ENCODE results near the gene C4orf51.
"Not testable (repeated sequence)": the region's sequence is repeated elsewhere in the genome, so short reads cannot be mapped to it uniquely, and the experiment has no call there.

Gene C4orf51

GRCh38 chr4:145679991-145680455, at the start of gene C4orf51:
TSS of gene C4orf51 (plus strand) at chr4:145680146. CDS start at chr4:145680204, 58 bp downstream.
- H3K4me1 ChIP-seq (ENCODE audit: control insufficient read depth, insufficient read depth, low read length, unreplicated experiment): peaks cover 25% of the 10 kb centered on the region
- no peaks in the 10 kb centered on the region for H3K27me3 ChIP-seq (ENCODE audit: insufficient read depth, low read length)
- H2AFZ ChIP-seq (ENCODE audit: low read length, unreplicated experiment): peak within 1 kb of the TSS; percentile 93
- H3K27ac ChIP-seq (ENCODE audit: low read depth, low read length): peak within 1 kb of the TSS; percentile 86
- no peaks in the 10 kb centered on the region for H3K79me2 ChIP-seq (ENCODE audit: control insufficient read depth, insufficient read depth, low read length, unreplicated experiment)
- H3K36me3 ChIP-seq (ENCODE audit: insufficient read depth, low read length): no peaks in the 10 kb centered on the region
- H3K4me3 ChIP-seq (ENCODE audit: low read depth, low read length): peak within 1 kb of the TSS; percentile 51

DNA sequence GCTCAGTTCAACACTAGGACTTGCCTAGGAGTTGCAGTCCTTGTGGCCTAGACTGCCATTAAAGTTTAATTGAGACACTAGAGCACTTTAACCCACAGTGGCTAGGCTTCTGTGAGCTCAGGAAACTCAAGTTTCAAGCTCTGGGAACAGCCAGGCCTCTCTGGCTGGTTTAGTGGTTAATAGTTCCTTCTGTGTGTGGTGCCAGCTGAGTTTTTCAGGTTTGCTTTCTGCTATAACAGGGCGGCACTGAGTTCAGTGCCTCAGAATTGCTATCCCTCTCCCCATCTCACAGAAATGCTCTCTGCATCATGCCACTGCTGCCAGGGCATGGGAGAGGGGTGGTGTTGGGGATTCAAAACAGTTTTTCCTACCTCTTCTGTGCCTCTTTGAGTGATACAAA, 44.8 kb upstream of the C4orf51 start:
- Histone ChIP-seq H2AFZ (ENCODE audit: low read length, unreplicated experiment) (no peak overlapping the region), H3K4me3 (ENCODE audit: low read depth, low read length) (no peak overlapping the region), H3K27me3 (ENCODE audit: insufficient read depth, low read length) (no peaks in the 10 kb centered on the region), H3K27ac (ENCODE audit: low read depth, low read length) (no peak overlapping the region), H3K4me1 (ENCODE audit: control insufficient read depth, insufficient read depth, low read length, unreplicated experiment) (no peaks in the 10 kb centered on the region), H3K36me3 (ENCODE audit: insufficient read depth, low read length) (no peaks in the 10 kb centered on the region), H3K79me2 (ENCODE audit: control insufficient read depth, insufficient read depth, low read length, unreplicated experiment) (no peaks in the 10 kb centered on the region)

GRCh38 chr4:145635630-145636029, 44.3 kb upstream of the C4orf51 start:
- H3K79me2 ChIP-seq (ENCODE audit: control insufficient read depth, insufficient read depth, low read length, unreplicated experiment): no peaks in the 10 kb centered on the region
- H2AFZ ChIP-seq (ENCODE audit: low read length, unreplicated experiment): no peak overlapping the region
- no peak overlapping the region for H3K4me3 ChIP-seq (ENCODE audit: low read depth, low read length)
- no peaks in the 10 kb centered on the region for H3K36me3 ChIP-seq (ENCODE audit: insufficient read depth, low read length)
- no peaks in the 10 kb centered on the region for H3K4me1 ChIP-seq (ENCODE audit: control insufficient read depth, insufficient read depth, low read length, unreplicated experiment)
- H3K27me3 ChIP-seq (ENCODE audit: insufficient read depth, low read length): no peaks in the 10 kb centered on the region
- no peak overlapping the region for H3K27ac ChIP-seq (ENCODE audit: low read depth, low read length)

- H3K27me3 ChIP-seq (ENCODE audit: insufficient read depth, low read length): no peaks in the 10 kb centered on the region
- H3K4me1 ChIP-seq (ENCODE audit: control insufficient read depth, insufficient read depth, low read length, unreplicated experiment): no peaks in the 10 kb centered on the region
- H3K79me2 ChIP-seq (ENCODE audit: control insufficient read depth, insufficient read depth, low read length, unreplicated experiment): no peaks in the 10 kb centered on the region
- H3K27ac ChIP-seq (ENCODE audit: low read depth, low read length): no peak overlapping the region
- H2AFZ ChIP-seq (ENCODE audit: low read length, unreplicated experiment): no peak overlapping the region
- no peaks in the 10 kb centered on the region for H3K36me3 ChIP-seq (ENCODE audit: insufficient read depth, low read length)
- H3K4me3 ChIP-seq (ENCODE audit: low read depth, low read length): no peak overlapping the region
Measured at GRCh38 chr4:145639186-145639698, 40.7 kb upstream of the C4orf51 start.

DNA sequence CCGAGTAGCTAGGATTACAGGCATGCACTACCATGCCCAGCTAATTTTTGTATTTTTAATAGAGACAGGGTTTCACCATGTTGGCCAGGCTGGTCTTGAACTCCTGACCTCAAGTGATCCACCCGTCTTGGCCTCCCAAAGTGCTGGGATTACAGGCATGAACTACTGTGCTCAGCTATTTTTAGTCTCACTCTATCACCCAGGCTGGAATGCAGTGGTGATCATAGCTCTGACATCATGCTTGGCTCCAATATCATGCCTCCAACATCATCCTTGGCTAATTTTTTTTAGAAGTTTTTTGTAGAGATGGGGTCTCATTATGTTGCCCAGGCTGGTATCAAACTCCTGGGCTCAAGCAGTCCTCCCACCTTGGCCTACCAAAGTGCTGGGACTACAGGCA, 39.7 kb upstream of the C4orf51 start:
- H3K79me2 ChIP-seq (ENCODE audit: control insufficient read depth, insufficient read depth, low read length, unreplicated experiment); H2AFZ ChIP-seq (ENCODE audit: low read length, unreplicated experiment); H3K4me1 ChIP-seq (ENCODE audit: control insufficient read depth, insufficient read depth, low read length, unreplicated experiment); H3K27ac ChIP-seq (ENCODE audit: low read depth, low read length); H3K36me3 ChIP-seq (ENCODE audit: insufficient read depth, low read length); H3K27me3 ChIP-seq (ENCODE audit: insufficient read depth, low read length); H3K4me3 ChIP-seq (ENCODE audit: low read depth, low read length): not testable (repeated sequence)

GRCh38 chr4:145643295-145643694, 36.7 kb upstream of the C4orf51 start:
- Histone ChIP-seq H3K36me3 (ENCODE audit: insufficient read depth, low read length) (no peaks in the 10 kb centered on the region), H3K4me3 (ENCODE audit: low read depth, low read length) (no peak overlapping the region), H3K27ac (ENCODE audit: low read depth, low read length) (no peak overlapping the region), H2AFZ (ENCODE audit: low read length, unreplicated experiment) (no peak overlapping the region), H3K27me3 (ENCODE audit: insufficient read depth, low read length) (no peaks in the 10 kb centered on the region), H3K4me1 (ENCODE audit: control insufficient read depth, insufficient read depth, low read length, unreplicated experiment) (no peaks in the 10 kb centered on the region), H3K79me2 (ENCODE audit: control insufficient read depth, insufficient read depth, low read length, unreplicated experiment) (no peaks in the 10 kb centered on the region)

- H3K79me2 ChIP-seq (ENCODE audit: control insufficient read depth, insufficient read depth, low read length, unreplicated experiment): no peaks in the 10 kb centered on the region
- H2AFZ ChIP-seq (ENCODE audit: low read length, unreplicated experiment): no peak overlapping the region
- no peaks in the 10 kb centered on the region for H3K4me1 ChIP-seq (ENCODE audit: control insufficient read depth, insufficient read depth, low read length, unreplicated experiment)
- H3K27me3 ChIP-seq (ENCODE audit: insufficient read depth, low read length): no peaks in the 10 kb centered on the region
- no peak overlapping the region for H3K4me3 ChIP-seq (ENCODE audit: low read depth, low read length)
- no peak overlapping the region for H3K27ac ChIP-seq (ENCODE audit: low read depth, low read length)
- no peaks in the 10 kb centered on the region for H3K36me3 ChIP-seq (ENCODE audit: insufficient read depth, low read length)
Measured at GRCh38 chr4:145644699-145645098, 35.2 kb upstream of the C4orf51 start.

DNA sequence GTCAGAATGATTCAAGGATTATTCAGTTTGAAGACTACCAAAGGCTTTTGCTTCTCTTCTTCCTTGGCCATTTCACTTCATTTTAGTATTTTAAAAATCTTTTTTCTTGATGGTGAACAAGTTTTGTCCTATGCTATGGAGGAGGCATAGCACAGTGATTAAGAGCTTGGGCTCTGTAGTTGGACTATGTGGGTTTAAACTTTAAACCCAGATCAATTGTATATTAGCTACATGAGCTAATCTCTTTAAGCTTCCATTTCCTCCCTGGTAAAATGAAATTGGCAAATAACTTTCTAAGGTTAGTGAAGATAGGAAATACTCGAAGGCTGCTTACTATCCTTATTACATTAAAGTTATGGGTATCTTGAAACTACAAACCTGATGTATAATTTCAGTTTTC, 23.8 kb upstream of the C4orf51 start:
- Histone ChIP-seq H2AFZ (ENCODE audit: low read length, unreplicated experiment) (no peak overlapping the region), H3K36me3 (ENCODE audit: insufficient read depth, low read length) (peaks cover 7% of the 10 kb centered on the region), H3K4me3 (ENCODE audit: low read depth, low read length) (no peak overlapping the region)

DNA sequence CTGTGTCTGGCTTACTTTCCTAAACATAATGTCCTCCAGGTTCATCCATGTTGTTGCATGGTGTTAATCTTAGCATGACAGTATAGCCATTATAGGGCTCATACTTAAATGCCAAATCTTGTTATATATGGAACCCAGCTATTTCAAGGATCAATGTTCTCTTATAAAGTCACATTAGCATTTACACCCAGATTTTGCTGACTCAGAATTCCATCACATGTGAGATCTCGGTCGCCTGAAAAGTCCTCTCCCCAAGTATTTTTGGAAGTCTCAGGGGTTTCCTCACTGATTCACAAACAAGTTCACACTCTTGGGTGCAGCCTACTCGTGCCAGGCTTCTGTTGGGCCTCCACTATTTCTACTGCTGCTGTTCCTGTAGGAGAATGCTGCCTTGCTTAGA, 19.9 kb upstream of the C4orf51 start:
- H3K27ac ChIP-seq (ENCODE audit: low read depth, low read length): no peak overlapping the region
- H3K4me3 ChIP-seq (ENCODE audit: low read depth, low read length): no peak overlapping the region
- H3K27me3 ChIP-seq (ENCODE audit: insufficient read depth, low read length): no peaks in the 10 kb centered on the region
- no peaks in the 10 kb centered on the region for H3K4me1 ChIP-seq (ENCODE audit: control insufficient read depth, insufficient read depth, low read length, unreplicated experiment)
- peaks cover 7% of the 10 kb centered on the region for H3K36me3 ChIP-seq (ENCODE audit: insufficient read depth, low read length)
- no peaks in the 10 kb centered on the region for H3K79me2 ChIP-seq (ENCODE audit: control insufficient read depth, insufficient read depth, low read length, unreplicated experiment)
- H2AFZ ChIP-seq (ENCODE audit: low read length, unreplicated experiment): no peak overlapping the region

More for the DNA sequence above, 23.8 kb upstream of the C4orf51 start:
- no peaks in the 10 kb centered on the region for H3K79me2 ChIP-seq (ENCODE audit: control insufficient read depth, insufficient read depth, low read length, unreplicated experiment)
- H3K27me3 ChIP-seq (ENCODE audit: insufficient read depth, low read length): no peaks in the 10 kb centered on the region
- no peak overlapping the region for H3K27ac ChIP-seq (ENCODE audit: low read depth, low read length)
- H3K4me1 ChIP-seq (ENCODE audit: control insufficient read depth, insufficient read depth, low read length, unreplicated experiment): no peaks in the 10 kb centered on the region

DNA sequence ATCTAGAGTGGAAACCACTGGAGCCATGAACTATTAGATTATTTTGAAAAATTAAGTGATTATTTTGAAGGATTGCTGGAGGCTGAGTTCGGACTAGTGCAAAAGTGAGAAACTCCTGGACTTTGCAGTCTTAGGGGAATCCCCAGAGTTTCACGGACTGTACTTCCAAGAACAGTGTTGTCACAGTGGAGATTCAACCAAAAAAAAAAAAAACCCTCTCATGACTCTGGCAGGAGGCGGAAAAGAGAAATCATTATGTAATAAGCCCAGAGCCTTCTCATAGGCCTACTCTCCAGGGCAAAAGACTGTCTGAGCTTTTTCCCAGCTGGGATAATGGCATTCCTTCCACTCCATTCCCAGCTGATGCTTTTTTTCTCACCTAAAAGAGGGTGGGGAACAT, 16.8 kb upstream of the C4orf51 start:
- no peak overlapping the region for H2AFZ ChIP-seq (ENCODE audit: low read length, unreplicated experiment)
- H3K4me1 ChIP-seq (ENCODE audit: control insufficient read depth, insufficient read depth, low read length, unreplicated experiment): no peaks in the 10 kb centered on the region
- no peaks in the 10 kb centered on the region for H3K36me3 ChIP-seq (ENCODE audit: insufficient read depth, low read length)
- H3K27ac ChIP-seq (ENCODE audit: low read depth, low read length): no peak overlapping the region
- no peaks in the 10 kb centered on the region for H3K79me2 ChIP-seq (ENCODE audit: control insufficient read depth, insufficient read depth, low read length, unreplicated experiment)
- no peaks in the 10 kb centered on the region for H3K27me3 ChIP-seq (ENCODE audit: insufficient read depth, low read length)
- no peak overlapping the region for H3K4me3 ChIP-seq (ENCODE audit: low read depth, low read length)

GRCh38 chr4:145665773-145666172, 14.2 kb upstream of the C4orf51 start:
- H3K4me1 ChIP-seq (ENCODE audit: control insufficient read depth, insufficient read depth, low read length, unreplicated experiment): no peaks in the 10 kb centered on the region
- H3K36me3 ChIP-seq (ENCODE audit: insufficient read depth, low read length): no peaks in the 10 kb centered on the region
- H3K27me3 ChIP-seq (ENCODE audit: insufficient read depth, low read length): no peaks in the 10 kb centered on the region
- no peak overlapping the region for H3K4me3 ChIP-seq (ENCODE audit: low read depth, low read length)
- no peaks in the 10 kb centered on the region for H3K79me2 ChIP-seq (ENCODE audit: control insufficient read depth, insufficient read depth, low read length, unreplicated experiment)
- no peak overlapping the region for H3K27ac ChIP-seq (ENCODE audit: low read depth, low read length)
- no peak overlapping the region for H2AFZ ChIP-seq (ENCODE audit: low read length, unreplicated experiment)
